CD4-positive, alpha-beta T cell treated with Interleukin-15 for 4 hours (primary cell): Measurements from ENCODE around the gene LRRC51.
"Not testable (repeated sequence)": the region's sequence is repeated elsewhere in the genome, so short reads cannot be mapped to it uniquely, and the experiment has no call there.

Experiments used
- DNase-seq: peaks from one replicate; pipeline ENCODE4 v3.0.0-alpha.2; 2020; ENCODE audit warnings: low spot score

The LRRC51 gene

DNA sequence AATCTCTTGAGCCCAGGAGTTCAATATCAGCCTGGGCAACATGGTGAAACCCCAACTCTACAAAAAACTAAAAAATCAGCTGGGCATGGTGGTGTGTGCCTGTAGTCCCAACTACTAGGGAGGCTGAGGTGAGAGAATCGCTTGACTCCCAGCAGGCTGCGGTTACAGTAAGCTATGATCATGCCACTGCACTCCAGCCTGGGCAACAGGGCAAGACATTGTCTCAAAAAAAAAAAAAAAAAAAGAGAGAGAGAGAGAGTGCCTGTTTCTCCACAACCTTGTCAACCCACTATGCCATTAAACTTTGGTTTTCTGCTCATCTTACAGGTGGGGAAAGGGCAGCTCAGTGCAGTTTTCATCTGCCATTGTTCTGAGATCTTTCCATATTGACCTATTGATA, 60.0 kb downstream of the LRRC51 start:
- no peak for DNase-seq

DNA sequence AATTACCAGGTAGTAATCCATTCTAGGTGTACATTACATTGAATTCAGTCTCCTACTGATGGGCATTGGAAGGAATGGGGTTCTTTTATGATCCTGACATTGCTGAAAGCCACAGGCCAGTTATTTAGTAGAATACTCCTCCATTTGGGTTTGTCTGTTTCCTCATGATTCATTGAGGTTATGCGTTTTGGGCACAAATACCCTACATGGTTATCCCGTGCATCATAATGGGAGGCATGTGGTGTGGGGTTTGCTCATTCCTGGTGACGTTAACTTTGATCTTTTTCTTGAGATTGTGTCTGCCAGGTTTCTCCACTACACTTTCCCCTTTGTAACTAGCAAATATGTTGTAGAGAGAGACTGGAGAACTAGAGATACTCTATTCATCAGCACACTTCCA, 60.4 kb downstream of the LRRC51 start:
- peak; percentile 17 for DNase-seq

DNA sequence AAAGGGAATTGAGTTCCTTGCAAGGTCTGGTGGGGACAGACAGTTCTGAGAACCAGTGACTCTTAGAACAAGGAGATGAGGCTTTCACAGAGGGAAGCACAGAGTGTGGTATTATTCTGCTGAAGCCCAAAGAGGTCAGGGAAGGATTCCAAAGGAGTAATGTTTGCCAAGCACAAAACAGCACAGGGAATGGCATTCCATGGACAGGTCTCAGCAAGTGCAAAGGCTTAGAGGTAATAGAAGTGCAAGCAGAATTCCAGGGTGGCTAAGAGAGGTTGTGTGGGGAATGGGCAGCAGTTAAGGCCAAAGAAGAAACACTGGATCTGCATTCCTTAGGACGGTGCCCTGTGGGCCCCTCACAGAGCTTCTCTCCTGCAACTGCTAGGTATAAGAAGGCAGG, 61.4 kb downstream of the LRRC51 start:
- not testable (repeated sequence) for DNase-seq

- DNase-seq, result not testable (repeated sequence)
Measured at GRCh38 chr11:72142543-72142942, 61.9 kb downstream of the LRRC51 start.

DNA sequence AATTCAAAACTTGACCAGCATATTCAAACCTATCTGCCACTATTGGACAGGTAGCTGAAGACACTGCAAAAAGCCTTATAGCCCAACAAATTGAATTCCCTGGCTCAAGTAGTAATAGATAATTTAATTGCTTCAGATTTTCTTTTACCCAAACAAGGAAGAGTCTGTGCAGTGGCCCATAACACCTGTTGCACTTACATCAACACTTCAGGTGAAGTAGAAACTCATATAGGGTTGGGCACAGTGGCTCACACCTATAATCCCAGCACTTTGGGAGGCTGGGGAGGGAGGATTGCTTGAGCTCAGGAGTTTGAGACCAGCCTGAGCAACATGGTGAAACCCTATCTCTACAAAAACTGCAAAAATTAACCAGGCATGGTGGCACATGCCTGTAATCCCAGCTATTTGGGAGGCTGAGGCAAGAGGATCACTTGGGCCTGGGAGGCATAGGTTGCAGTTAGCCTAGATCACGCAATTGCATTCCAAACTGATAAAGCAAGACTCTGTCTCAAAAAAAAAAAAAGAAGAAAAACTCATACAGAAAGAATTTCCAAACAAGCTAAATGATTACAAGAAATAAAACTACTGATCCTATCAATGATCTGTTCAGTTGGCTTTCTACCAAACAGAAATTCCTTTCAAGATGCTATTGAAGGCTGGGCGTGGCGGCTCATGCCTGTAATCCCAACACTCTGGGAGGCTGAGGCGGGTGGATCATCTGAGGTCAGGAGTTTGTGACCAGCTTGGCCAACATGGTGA, 64.3 kb downstream of the LRRC51 start:
- no peak for DNase-seq
